Dendritic cell treated with granulocyte-macrophage colony-stimulating factor and Interleukin-4, amounts not matched to agents 40 ng/mL and 50 ng/mL, for 4 days (primary cell): ENCODE data around the gene LY9.
"Not testable (repeated sequence)": the region's sequence is repeated elsewhere in the genome, so short reads cannot be mapped to it uniquely, and the experiment has no call there.

ENCODE experiments used
- H3K27ac Mint-ChIP-seq: one replicate; pipeline ENCODE4 v1.8.0; 2022; ENCODE audit warnings: mild to moderate bottlenecking, mixed read lengths
- H3K27me3 Mint-ChIP-seq: one replicate; pipeline ENCODE4 v1.8.0; 2022; ENCODE audit warnings: mild to moderate bottlenecking, mixed read lengths
- H3K36me3 Mint-ChIP-seq: one replicate; pipeline ENCODE4 v1.8.0; 2022; ENCODE audit warnings: low read depth, mixed read lengths
- H3K4me1 Mint-ChIP-seq: one replicate; pipeline ENCODE4 v1.8.0; 2022; ENCODE audit warnings: low read depth, mixed read lengths
- H3K4me3 Mint-ChIP-seq: one replicate; pipeline ENCODE4 v1.8.0; 2022; ENCODE audit warnings: mild to moderate bottlenecking, moderate library complexity, mixed read lengths
- H3K9me3 Mint-ChIP-seq: one replicate; pipeline ENCODE4 v1.8.0; 2022; ENCODE audit warnings: mixed read lengths
- intact Hi-C: fragments of 100-400 bp; cut with micrococcal nuclease; formaldehyde crosslinking; loops from one replicate; pipeline ENCODE4 v1.15.0; 2022

The LY9 gene

GRCh38 chr1:160780398-160780755 is 15.6 kb upstream of the LY9 start:
- H3K27ac Mint-ChIP-seq = no peak overlapping the region
- peaks cover 40% of the 10 kb centered on the region for H3K4me1 Mint-ChIP-seq
- H3K27me3 Mint-ChIP-seq = no peaks in the 10 kb centered on the region
- intact Hi-C loops = no loop called here
- no peaks in the 10 kb centered on the region for H3K36me3 Mint-ChIP-seq
- H3K4me3 Mint-ChIP-seq = no peak overlapping the region
- H3K9me3 Mint-ChIP-seq = no peaks in the 10 kb centered on the region

GRCh38 chr1:160781186-160781766 is 14.7 kb upstream of the LY9 start:
- Mint-ChIP-seq H3K4me3 (no peak overlapping the region), H3K36me3 (no peaks in the 10 kb centered on the region), H3K4me1 (peaks cover 37% of the 10 kb centered on the region), H3K27me3 (no peaks in the 10 kb centered on the region), H3K27ac (peak overlapping the region; percentile 42), H3K9me3 (no peaks in the 10 kb centered on the region)
- intact Hi-C loops = no loop called here

GRCh38 chr1:160781914-160782689 is 13.9 kb upstream of the LY9 start:
- Mint-ChIP-seq H3K27ac (peak overlapping the region; percentile 42), H3K36me3 (no peaks in the 10 kb centered on the region), H3K4me3 (no peak overlapping the region), H3K27me3 (no peaks in the 10 kb centered on the region), H3K4me1 (peaks cover 37% of the 10 kb centered on the region), H3K9me3 (no peaks in the 10 kb centered on the region)
- intact Hi-C loops = no loop called here

- H3K27ac Mint-ChIP-seq, H3K27me3 Mint-ChIP-seq, H3K4me3 Mint-ChIP-seq, H3K9me3 Mint-ChIP-seq, H3K36me3 Mint-ChIP-seq, intact Hi-C loops: not testable (repeated sequence)
- peaks cover 37% of the 10 kb centered on the region for H3K4me1 Mint-ChIP-seq
Measured at GRCh38 chr1:160782988-160783765, 12.8 kb upstream of the LY9 start.

DNA sequence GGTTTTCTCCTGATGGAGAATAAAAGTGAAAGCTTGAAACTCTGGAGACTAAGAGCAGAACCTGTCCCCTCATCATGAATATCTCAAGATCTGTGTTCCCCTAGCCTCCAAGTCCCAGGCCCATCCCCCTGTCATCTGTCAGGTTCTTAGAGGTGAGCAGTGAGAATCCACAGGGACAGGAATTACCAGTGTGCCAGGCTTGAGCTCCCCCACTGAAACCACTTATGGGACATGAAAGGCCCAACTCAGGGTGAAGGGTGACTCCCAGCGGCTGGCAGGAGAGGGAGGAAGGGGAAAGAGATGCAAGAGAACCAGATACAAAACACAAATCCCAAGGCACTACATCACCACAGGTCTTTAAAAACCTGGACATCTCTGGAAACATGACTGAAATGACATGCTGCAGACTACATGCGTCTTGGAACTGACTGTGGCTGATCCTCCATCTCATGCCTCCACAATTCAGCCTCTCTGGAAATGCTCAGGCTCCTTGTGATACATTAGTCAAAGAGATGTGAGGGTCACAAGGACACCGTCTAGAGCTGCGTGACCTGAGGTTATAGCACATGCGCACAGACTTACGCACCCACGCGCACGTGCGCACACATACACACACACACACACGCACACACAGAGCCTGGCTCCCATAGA is 6.8 kb upstream of the LY9 start:
- Mint-ChIP-seq H3K27me3 (no peaks in the 10 kb centered on the region), H3K4me3 (no peak overlapping the region), H3K4me1 (peaks cover 26% of the 10 kb centered on the region), H3K27ac (peak overlapping the region; percentile 95), H3K9me3 (no peaks in the 10 kb centered on the region), H3K36me3 (no peaks in the 10 kb centered on the region)
- intact Hi-C loops = no loop called here

- no peaks in the 10 kb centered on the region for H3K27me3 Mint-ChIP-seq
- peaks cover 29% of the 10 kb centered on the region for H3K4me1 Mint-ChIP-seq
- H3K36me3 Mint-ChIP-seq = no peaks in the 10 kb centered on the region
- no peaks in the 10 kb centered on the region for H3K9me3 Mint-ChIP-seq
- peak overlapping the region; percentile 95 for H3K27ac Mint-ChIP-seq
- intact Hi-C loops = no loop called here
- no peak overlapping the region for H3K4me3 Mint-ChIP-seq
Measured at GRCh38 chr1:160789702-160790611, 6.0 kb upstream of the LY9 start.

GRCh38 chr1:160794376-160794775 is 1.6 kb upstream of the LY9 start:
- peaks cover 37% of the 10 kb centered on the region for H3K4me1 Mint-ChIP-seq
- intact Hi-C loops = no loop called here
- no peaks in the 10 kb centered on the region for H3K27me3 Mint-ChIP-seq
- no peaks in the 10 kb centered on the region for H3K9me3 Mint-ChIP-seq
- no peaks in the 10 kb centered on the region for H3K36me3 Mint-ChIP-seq
- H3K4me3 Mint-ChIP-seq = no peak overlapping the region
- no peak overlapping the region for H3K27ac Mint-ChIP-seq

- no peak overlapping the region for H3K27ac Mint-ChIP-seq
- intact Hi-C loops = no loop called here
- H3K36me3 Mint-ChIP-seq = no peaks in the 10 kb centered on the region
- H3K27me3 Mint-ChIP-seq = no peaks in the 10 kb centered on the region
- H3K4me3 Mint-ChIP-seq = no peak overlapping the region
- no peaks in the 10 kb centered on the region for H3K9me3 Mint-ChIP-seq
- H3K4me1 Mint-ChIP-seq = peaks cover 29% of the 10 kb centered on the region
Measured at GRCh38 chr1:160797271-160797709, 1.3 kb downstream of the LY9 start.

- no peaks in the 10 kb centered on the region for H3K36me3 Mint-ChIP-seq
- no peaks in the 10 kb centered on the region for H3K27me3 Mint-ChIP-seq
- intact Hi-C loops = no loop called here
Measured at GRCh38 chr1:160797861-160798273, 1.9 kb downstream of the LY9 start.

DNA sequence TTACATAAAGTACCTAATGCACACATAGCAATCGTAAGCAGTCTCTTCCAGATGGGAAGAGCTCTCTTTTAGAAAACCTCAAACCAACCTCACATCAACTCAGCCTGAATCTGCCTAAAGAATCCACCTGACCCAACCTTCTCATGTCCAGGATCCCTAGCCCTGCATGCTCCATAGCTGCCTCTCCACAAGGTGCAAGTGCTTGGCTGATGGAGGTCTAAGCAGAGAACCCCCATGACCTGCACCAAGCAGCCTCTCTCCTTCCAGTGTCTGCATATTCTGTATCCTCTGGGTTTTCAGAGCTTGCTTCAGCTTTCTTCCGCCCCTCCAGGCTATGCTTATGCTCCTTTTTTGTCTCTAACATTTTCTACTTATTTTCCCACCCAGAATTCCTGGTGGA is 2.5 kb downstream of the LY9 start:
- intact Hi-C loops = no loop called here
- no peaks in the 10 kb centered on the region for H3K9me3 Mint-ChIP-seq
- no peaks in the 10 kb centered on the region for H3K36me3 Mint-ChIP-seq
- H3K4me3 Mint-ChIP-seq = no peak overlapping the region
- peaks cover 29% of the 10 kb centered on the region for H3K4me1 Mint-ChIP-seq
- H3K27ac Mint-ChIP-seq = peak overlapping the region; percentile 4
- H3K27me3 Mint-ChIP-seq = no peaks in the 10 kb centered on the region

More at GRCh38 chr1:160797861-160798273, 1.9 kb downstream of the LY9 start:
- Mint-ChIP-seq H3K9me3 (no peaks in the 10 kb centered on the region), H3K4me3 (no peak overlapping the region), H3K4me1 (peaks cover 29% of the 10 kb centered on the region), H3K27ac (peak overlapping the region; percentile 4)

GRCh38 chr1:160799641-160800040 is 3.7 kb downstream of the LY9 start:
- Mint-ChIP-seq H3K36me3 (no peaks in the 10 kb centered on the region), H3K27me3 (no peaks in the 10 kb centered on the region), H3K4me3 (no peak overlapping the region), H3K27ac (no peak overlapping the region), H3K9me3 (no peaks in the 10 kb centered on the region), H3K4me1 (peaks cover 21% of the 10 kb centered on the region)
- intact Hi-C loops = no loop called here

DNA sequence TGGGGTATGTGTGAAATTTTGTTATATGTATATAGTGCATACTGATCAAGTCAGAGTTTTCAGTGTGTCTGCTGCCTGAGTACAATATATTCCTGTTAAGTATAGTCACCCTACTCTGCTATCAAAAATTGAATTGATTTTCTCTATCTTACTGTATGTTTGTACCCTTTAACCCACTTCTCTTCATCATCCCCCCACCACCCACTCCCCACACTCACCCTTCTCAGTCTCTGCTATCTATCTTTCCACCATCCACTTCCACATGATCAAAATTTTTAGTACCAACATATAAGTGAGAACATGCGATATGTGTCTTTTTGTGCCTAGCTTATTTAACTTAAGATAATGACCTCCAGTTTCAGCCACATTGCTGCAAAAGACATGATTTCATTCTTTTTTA is 4.2 kb downstream of the LY9 start:
- H3K36me3 Mint-ChIP-seq = no peaks in the 10 kb centered on the region
- H3K4me3 Mint-ChIP-seq = no peak overlapping the region
- intact Hi-C loops = no loop called here
- peaks cover 20% of the 10 kb centered on the region for H3K4me1 Mint-ChIP-seq
- H3K9me3 Mint-ChIP-seq = peaks cover 1% of the 10 kb centered on the region
- no peaks in the 10 kb centered on the region for H3K27me3 Mint-ChIP-seq
- no peak overlapping the region for H3K27ac Mint-ChIP-seq

DNA sequence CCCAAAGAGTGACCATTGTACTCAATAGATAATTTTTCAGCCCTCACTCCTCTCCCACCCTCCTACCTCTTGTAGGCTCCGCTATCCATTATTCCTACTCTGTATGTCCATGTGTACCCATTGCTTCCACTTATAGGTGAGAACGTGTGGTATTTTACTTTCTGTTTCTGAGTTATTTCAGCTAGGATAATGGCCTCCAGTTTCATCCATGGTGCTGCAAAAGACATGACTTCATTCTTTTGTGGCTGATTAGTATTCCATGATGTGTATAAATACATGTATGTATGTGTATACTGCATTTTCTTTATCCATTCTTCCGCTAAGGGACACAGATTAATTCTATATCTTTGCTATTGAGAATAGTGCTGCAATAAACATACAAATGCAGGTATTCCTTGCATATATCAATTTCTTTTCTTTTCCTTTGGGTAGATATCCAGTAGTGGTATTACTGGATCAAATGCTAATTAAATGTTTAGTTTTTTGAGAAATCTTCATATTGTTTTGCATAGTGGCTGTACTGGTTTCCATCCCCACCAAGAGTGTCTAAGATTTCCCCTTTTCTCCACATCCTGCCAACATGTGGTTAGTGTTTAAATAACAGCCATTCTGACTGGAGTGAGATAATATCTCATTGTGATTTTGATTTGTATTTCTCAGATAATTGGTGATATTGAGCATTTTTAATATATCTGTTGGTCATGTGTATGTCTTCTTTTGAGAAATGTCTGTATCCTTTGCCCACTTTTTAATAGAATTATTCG is 4.9 kb downstream of the LY9 start:
- peaks cover 8% of the 10 kb centered on the region for H3K9me3 Mint-ChIP-seq
- H3K27ac Mint-ChIP-seq = no peak overlapping the region
- intact Hi-C loops = no loop called here
- H3K27me3 Mint-ChIP-seq = no peaks in the 10 kb centered on the region
- H3K4me1 Mint-ChIP-seq = peaks cover 18% of the 10 kb centered on the region
- H3K36me3 Mint-ChIP-seq = no peaks in the 10 kb centered on the region
- no peak overlapping the region for H3K4me3 Mint-ChIP-seq
